Endothelial cell of umbilical vein (primary cell): ENCODE measurements around the gene NXPE3. TPM values are rescaled to one million over a fixed set of nuclear protein-coding genes. Genes with fewer than 3 reads are reported as not detected.
"Not testable (repeated sequence)": the region's sequence is repeated elsewhere in the genome, so short reads cannot be mapped to it uniquely, and the experiment has no call there.

Source experiments
- BruUV-seq: library from RNA; stranded (reverse); fragments of 400-500 nt; replicated peaks from 2 replicates; lab custom pipeline; 2021; lab: Mats Ljungman, UMichigan
- CTCF ChIA-PET: fragments of 300-600, 350-600 bp; sonication (Branson Sonifier 250); formaldehyde crosslinking; loops from one replicate; lab custom pipeline; 2021; ENCODE audit warnings: antibody characterized with exemption, inconsistent platforms; lab: Charles Lee
- POLR2A ChIA-PET: fragments of 300-600, 350-600 bp; sonication (Branson Sonifier 250); formaldehyde crosslinking; loops from one replicate; lab custom pipeline; 2021; ENCODE audit warnings: antibody characterized with exemption, inconsistent platforms; lab: Charles Lee
- DNase-seq: peaks from one replicate; pipeline ENCODE4 v3.0.0-alpha.2; 2011; ENCODE audit warnings: low read depth, low spot score
- FAIRE-seq: peaks from 2 replicates; lab custom pipeline; 2011; peaks lifted over from hg19 to GRCh38; lab: Jason Lieb, UNC
- H2AFZ ChIP-seq: 2 replicates; pipeline ENCODE4 v1.6.0; 2012; ENCODE audit warnings: low read depth, low read length, control low read depth, inconsistent platforms
- H3K27ac ChIP-seq: 2 replicates; pipeline ENCODE4 v1.5.1; 2011; ENCODE audit warnings: low read depth, mild to moderate bottlenecking, control low read depth, low read length, moderate library complexity; ENCODE audit not compliant: insufficient read depth
- H3K27me3 ChIP-seq, 2 experiments: 2 replicates each; pipeline versions ENCODE4 v1.6.0 to v1.6.1; 2011; ENCODE audit warnings: low read length in 2 of 2, mixed read lengths in 1 of 2; ENCODE audit not compliant: control insufficient read depth in 2 of 2, insufficient read depth in 2 of 2
- H3K36me3 ChIP-seq, 2 experiments: 2 replicates in 1 of 2; 3 replicates in 1 of 2; pipeline ENCODE4 v1.5.1; 2011; ENCODE audit warnings: low read length in 2 of 2, mild to moderate bottlenecking in 1 of 2, moderate library complexity in 1 of 2; ENCODE audit not compliant: control insufficient read depth in 2 of 2, insufficient read depth in 2 of 2; ENCODE audit errors: extremely low read depth in 1 of 2
- H3K4me1 ChIP-seq: 3 replicates; pipeline ENCODE4 v1.5.1; 2011; ENCODE audit warnings: mild to moderate bottlenecking, low read length; ENCODE audit not compliant: control insufficient read depth, insufficient read depth; ENCODE audit errors: extremely low read depth
- H3K4me2 ChIP-seq: 2 replicates; pipeline ENCODE4 v1.6.1; 2011; ENCODE audit warnings: low read length, control low read depth, mixed read lengths; ENCODE audit not compliant: insufficient read depth
- H3K4me3 ChIP-seq, 3 experiments: fragments of 200-600 bp in 1 of 3; sonication (generic), shearing (Covaris generic) in 1 of 3; replicated peaks in 1 of 3; 2 replicates each; pipeline ENCODE4 v1.5.1; 2011 to 2016; ENCODE audit warnings: control low read depth in 3 of 3, low read length in 3 of 3, mild to moderate bottlenecking in 2 of 3, inconsistent platforms in 1 of 3, low read depth in 1 of 3, moderate library complexity in 1 of 3; ENCODE audit not compliant: insufficient read depth in 1 of 3
- H3K79me2 ChIP-seq: 2 replicates; pipeline ENCODE4 v1.6.0; 2012; ENCODE audit warnings: low read length, inconsistent platforms; ENCODE audit not compliant: control insufficient read depth, insufficient read depth
- H3K9ac ChIP-seq: replicated peaks from 2 replicates; pipeline ENCODE3; 2011; ENCODE audit warnings: low read length, control low read depth; ENCODE audit not compliant: insufficient read depth; ENCODE audit errors: extremely low read depth
- H3K9me1 ChIP-seq: replicated peaks from 3 replicates; pipeline ENCODE4 v1.6.0; 2011; ENCODE audit warnings: mild to moderate bottlenecking, low read length; ENCODE audit not compliant: control insufficient read depth, insufficient read depth; ENCODE audit errors: extremely low read depth
- H3K9me3 ChIP-seq: replicated peaks from 2 replicates; pipeline ENCODE4 v1.5.1; 2012; ENCODE audit warnings: low read length, inconsistent platforms; ENCODE audit not compliant: control insufficient read depth, insufficient read depth
- H4K20me1 ChIP-seq: replicated peaks from 2 replicates; pipeline ENCODE3; 2011; ENCODE audit warnings: mild to moderate bottlenecking, low read length; ENCODE audit not compliant: control insufficient read depth, insufficient read depth; ENCODE audit errors: extremely low read depth
- CTCF ChIP-seq, 2 donors: IDR thresholded peaks; 1 replicate in 1 of 2; 2 replicates in 1 of 2; pipeline ENCODE4 v1.5.1; 2011; ENCODE audit warnings: low read length in 2 of 2, mild to moderate bottlenecking in 2 of 2, moderate library complexity in 2 of 2, control low read depth in 1 of 2, inconsistent platforms in 1 of 2, low read depth in 1 of 2; ENCODE audit not compliant: insufficient read depth in 1 of 2; ENCODE audit errors: extremely low read depth in 1 of 2
- EZH2 ChIP-seq: IDR thresholded peaks from 2 replicates; pipeline ENCODE4 v1.6.1; 2012; ENCODE audit warnings: borderline replicate concordance, low read depth, mild to moderate bottlenecking, moderate library complexity, low read length, inconsistent platforms; ENCODE audit not compliant: severe bottlenecking
- FOS ChIP-seq: IDR thresholded peaks from 2 replicates; pipeline ENCODE4 v1.6.1; 2011; ENCODE audit warnings: mild to moderate bottlenecking, low read length, moderate library complexity, borderline replicate concordance; ENCODE audit not compliant: insufficient read depth
- GATA2 ChIP-seq: IDR thresholded peaks from 2 replicates; pipeline ENCODE4 v1.7.0; 2011; ENCODE audit warnings: low read depth, mild to moderate bottlenecking, moderate library complexity, mixed read lengths, low read length; ENCODE audit not compliant: insufficient read length, insufficient read depth
- JUN ChIP-seq: IDR thresholded peaks from 2 replicates; pipeline ENCODE4 v1.6.1; 2011; ENCODE audit warnings: borderline replicate concordance, low read depth; ENCODE audit not compliant: insufficient read length, insufficient read depth
- MYC ChIP-seq: IDR thresholded peaks from one replicate; pipeline ENCODE4 v1.6.1; 2011; ENCODE audit warnings: mild to moderate bottlenecking, low read depth, low read length
- POLR2A ChIP-seq: IDR thresholded peaks from 2 replicates; pipeline ENCODE4 v1.6.1; 2012; ENCODE audit warnings: low read depth, mild to moderate bottlenecking, control low read depth, low read length
- POLR2AphosphoS5 ChIP-seq: IDR thresholded peaks from 2 replicates; pipeline ENCODE4 v1.6.1; 2012; ENCODE audit warnings: low read depth, mild to moderate bottlenecking, control low read depth, low read length, moderate library complexity; ENCODE audit not compliant: insufficient read depth
- dilution Hi-C: fragments of 300-500 bp; cut with MboI; formaldehyde crosslinking; loops from one replicate; pipeline ENCODE4 v1.15.0; 2019; ENCODE audit warnings: low sequenced_read_pairs; ENCODE audit not compliant: extremely low pct_ligation_motif_present
- intact Hi-C: fragments of 100-400 bp; cut with micrococcal nuclease; formaldehyde crosslinking; loops from one replicate; pipeline ENCODE4 v1.10.0; 2022
- polyA plus RNA-seq, 4 experiments: library from polyadenylated mRNA; depleted of rRNA in 3 of 4; stranded (reverse) in 3 of 4; unstranded in 1 of 4; fragments of >200 nt; gene quantifications; 2 replicates each; pipeline versions ENCODE4 v1.2.1 to v1.2.3, GENCODE V29; 2011 to 2012; ENCODE audit warnings: missing spikeins in 1 of 4
- total RNA-seq: library from RNA; stranded (reverse); gene quantifications from 2 replicates; pipeline ENCODE4 v1.2.3, GENCODE V29; 2021
- TF ChIP-seq, protein P1 (sequence below): IDR thresholded peaks from 2 replicates; pipeline ENCODE4 v1.6.1; 2011; ENCODE audit not compliant: insufficient read depth, insufficient read length

NXPE3 gene
- total and polyA plus RNA-seq, 2 donors (not counting 3 experiments of a cell fraction or from before 2014, with no cell fraction given): 13.7 to 20.3 TPM

DNA sequence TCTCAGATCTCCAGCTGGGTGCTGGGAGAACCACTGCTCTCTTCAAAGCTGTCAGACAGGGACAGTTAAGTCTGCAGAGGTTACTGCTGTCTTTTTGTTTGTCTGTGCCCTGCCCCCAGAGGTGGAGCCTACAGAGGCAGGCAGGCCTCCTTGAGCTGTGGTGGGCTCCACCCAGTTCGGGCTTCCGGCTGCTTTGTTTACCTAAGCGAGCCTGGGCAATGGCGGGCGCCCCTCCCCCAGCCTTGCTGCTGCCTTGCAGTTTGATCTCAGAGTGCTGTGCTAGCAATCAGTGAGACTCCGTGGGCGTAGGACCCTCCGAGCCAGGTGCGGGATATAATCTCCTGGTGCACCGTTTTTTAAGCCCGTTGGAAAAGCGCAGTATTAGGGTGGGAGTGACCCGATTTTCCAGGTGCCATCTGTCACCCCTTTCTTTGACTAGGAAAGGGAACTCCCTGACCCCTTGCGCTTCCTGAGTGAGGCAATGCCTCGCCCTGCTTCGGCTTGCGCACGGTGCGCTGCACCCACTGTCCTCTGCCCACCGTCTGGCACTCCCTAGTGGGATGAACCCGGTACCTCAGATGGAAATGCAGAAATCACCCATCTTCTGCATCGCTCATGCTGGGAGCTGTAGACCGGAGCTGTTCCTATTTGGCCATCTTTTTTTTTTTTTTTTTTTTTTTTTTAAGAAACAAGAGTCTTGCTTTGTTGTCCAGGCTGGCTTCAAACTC lies 25.5 kb upstream of the NXPE3 start:
- dilution Hi-C loops, H3K27me3 ChIP-seq, CTCF ChIA-PET, H3K9ac ChIP-seq, H3K9me3 ChIP-seq, H3K4me3 ChIP-seq, H3K27ac ChIP-seq, H2AFZ ChIP-seq, BruUV-seq, H4K20me1 ChIP-seq, POLR2A ChIA-PET, H3K9me1 ChIP-seq, DNase-seq, FAIRE-seq, intact Hi-C loops, H3K4me1 ChIP-seq, H3K79me2 ChIP-seq, H3K4me2 ChIP-seq: not testable (repeated sequence)
- peaks cover 3 to 13% of the 10 kb centered on the region in 2 experiments for H3K36me3 ChIP-seq

DNA sequence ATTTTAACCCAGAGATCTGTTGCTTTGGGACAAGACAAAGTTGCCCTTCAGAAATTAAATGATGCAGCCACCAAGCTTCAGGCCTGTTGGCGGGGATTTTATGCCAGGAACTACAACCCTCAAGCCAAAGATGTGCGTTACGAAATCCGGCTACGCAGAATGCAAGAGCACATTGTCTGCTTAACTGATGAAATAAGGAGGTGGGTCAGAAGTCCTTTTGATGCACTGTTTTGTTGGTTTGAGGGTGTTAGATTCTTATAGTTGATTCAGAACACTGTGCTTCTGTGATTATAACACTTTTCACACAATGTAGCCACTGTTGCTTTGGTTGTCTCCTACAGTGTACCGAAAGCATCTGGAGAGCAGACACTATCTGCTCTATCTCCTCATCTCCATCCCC lies 20.8 kb upstream of the NXPE3 start:
- dilution Hi-C loops: no loop called here
- H3K9me1 ChIP-seq: no peaks in the 10 kb centered on the region
- no peak overlapping the region for H3K4me3 ChIP-seq
- DNase-seq: no peak
- H3K4me2 ChIP-seq: no peak overlapping the region
- no TSS peak for BruUV-seq
- no peaks in the 10 kb centered on the region for H3K27me3 ChIP-seq
- no peak overlapping the region for H3K27ac ChIP-seq
- CTCF ChIA-PET: interaction anchor here (0.6 kb wide), 1 partner anchor 14 kb away, joined by 3 read pairs; no protein-coding TSS in a partner anchor
- peaks cover 4% of the 10 kb centered on the region for H3K79me2 ChIP-seq
- H3K36me3 ChIP-seq: peaks cover 5 to 13% of the 10 kb centered on the region in 2 experiments
- TF ChIP-seq GATA2 (no peak), JUN (no peak), FOS (no peak), POLR2A (no peak), CTCF (IDR thresholded peaks at IDR 0.05; ENCODE audit: extremely low read depth in 1 of 2, insufficient read depth in 1 of 2, low read depth in 1 of 2, low read length in 2 of 2) (no peak), POLR2AphosphoS5 (no peak), EZH2 (no peak), MYC (no peak)
- TF ChIP-seq, protein P1, sequence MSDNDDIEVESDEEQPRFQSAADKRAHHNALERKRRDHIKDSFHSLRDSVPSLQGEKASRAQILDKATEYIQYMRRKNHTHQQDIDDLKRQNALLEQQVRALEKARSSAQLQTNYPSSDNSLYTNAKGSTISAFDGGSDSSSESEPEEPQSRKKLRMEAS: no peak
- intact Hi-C loops: no loop called here
- peaks cover 18% of the 10 kb centered on the region for H3K4me1 ChIP-seq
- no peak overlapping the region for H3K9ac ChIP-seq
- FAIRE-seq: no peak
- POLR2A ChIA-PET: no interaction called here
- no peaks in the 10 kb centered on the region for H4K20me1 ChIP-seq
- H3K9me3 ChIP-seq: no peaks in the 10 kb centered on the region
- no peak overlapping the region for H2AFZ ChIP-seq
